ENCODE measurements around the gene PDE10A.
"Not testable (repeated sequence)": the region's sequence is repeated elsewhere in the genome, so short reads cannot be mapped to it uniquely, and the experiment has no call there.

The PDE10A gene

GRCh38 chr6:165624871-165625639 is 38.0 kb downstream of the PDE10A start:
- CTCF ChIA-PET = no interaction called here
- POLR2A ChIA-PET (ENCODE audit: low non-redundant PET) = no interaction called here
- no peak overlapping the region for H3K27ac ChIP-seq
- DNase-seq (ENCODE audit: low spot score) = no peak
- TF ChIP-seq CTCF (conservative IDR thresholded peaks at IDR 0.05; ENCODE audit: low read depth) = no peak

GRCh38 chr6:165621940-165622339 is 41.1 kb downstream of the PDE10A start:
- ChIA-PET CTCF (no interaction called here), POLR2A (ENCODE audit: low non-redundant PET) (no interaction called here)
- no peak for DNase-seq (ENCODE audit: low spot score)
- no peak for TF ChIP-seq CTCF (conservative IDR thresholded peaks at IDR 0.05; ENCODE audit: low read depth)
- no peak overlapping the region for H3K27ac ChIP-seq

- POLR2A ChIA-PET (ENCODE audit: low non-redundant PET); DNase-seq (ENCODE audit: low spot score); H3K27ac ChIP-seq; CTCF ChIA-PET: not testable (repeated sequence)
Measured at GRCh38 chr6:165618891-165619290, 44.1 kb downstream of the PDE10A start.

- CTCF ChIA-PET = no interaction called here
- no peak for DNase-seq (ENCODE audit: low spot score)
- TF ChIP-seq CTCF (conservative IDR thresholded peaks at IDR 0.05; ENCODE audit: low read depth) = no peak
- no peak overlapping the region for H3K27ac ChIP-seq
- POLR2A ChIA-PET (ENCODE audit: low non-redundant PET) = no interaction called here
Measured at GRCh38 chr6:165618241-165618640, 44.8 kb downstream of the PDE10A start.

GRCh38 chr6:165617528-165617927 is 45.5 kb downstream of the PDE10A start:
- H3K27ac ChIP-seq = no peak overlapping the region
- ChIA-PET POLR2A (ENCODE audit: low non-redundant PET) (no interaction called here), CTCF (no interaction called here)
- no peak for DNase-seq (ENCODE audit: low spot score)
- no peak for TF ChIP-seq CTCF (conservative IDR thresholded peaks at IDR 0.05; ENCODE audit: low read depth)

GRCh38 chr6:165616116-165616515 is 46.9 kb downstream of the PDE10A start:
- no peak for TF ChIP-seq CTCF (conservative IDR thresholded peaks at IDR 0.05; ENCODE audit: low read depth)
- POLR2A ChIA-PET (ENCODE audit: low non-redundant PET) = no interaction called here
- no peak overlapping the region for H3K27ac ChIP-seq
- no peak for DNase-seq (ENCODE audit: low spot score)
- CTCF ChIA-PET = no interaction called here

- no peak overlapping the region for H3K27ac ChIP-seq
- POLR2A ChIA-PET (ENCODE audit: low non-redundant PET) = no interaction called here
- no peak for DNase-seq (ENCODE audit: low spot score)
- TF ChIP-seq CTCF (conservative IDR thresholded peaks at IDR 0.05; ENCODE audit: low read depth) = no peak
- CTCF ChIA-PET = no interaction called here
Measured at GRCh38 chr6:165615636-165616035, 47.4 kb downstream of the PDE10A start.
